PFSK-1 (cell line): ENCODE measurements around the gene TRIM21.

Source experiments
- POLR2AphosphoS5 ChIP-seq: IDR thresholded peaks from 2 replicates; pipeline ENCODE4 v1.6.1; 2012; ENCODE audit warnings: low read depth, mild to moderate bottlenecking, control low read depth, low read length, moderate library complexity
- SIN3A ChIP-seq: IDR thresholded peaks from 2 replicates; pipeline ENCODE4 v1.6.1; 2012; ENCODE audit warnings: mild to moderate bottlenecking, low read length, moderate library complexity, borderline replicate concordance; ENCODE audit not compliant: insufficient read depth

- TF ChIP-seq SIN3A (no peak), POLR2AphosphoS5 (no peak)
Measured at GRCh38 chr11:4388221-4388620, 5.3 kb downstream of the TRIM21 start.
